Measurements from ENCODE around the gene BTNL8.

The BTNL8 gene

DNA sequence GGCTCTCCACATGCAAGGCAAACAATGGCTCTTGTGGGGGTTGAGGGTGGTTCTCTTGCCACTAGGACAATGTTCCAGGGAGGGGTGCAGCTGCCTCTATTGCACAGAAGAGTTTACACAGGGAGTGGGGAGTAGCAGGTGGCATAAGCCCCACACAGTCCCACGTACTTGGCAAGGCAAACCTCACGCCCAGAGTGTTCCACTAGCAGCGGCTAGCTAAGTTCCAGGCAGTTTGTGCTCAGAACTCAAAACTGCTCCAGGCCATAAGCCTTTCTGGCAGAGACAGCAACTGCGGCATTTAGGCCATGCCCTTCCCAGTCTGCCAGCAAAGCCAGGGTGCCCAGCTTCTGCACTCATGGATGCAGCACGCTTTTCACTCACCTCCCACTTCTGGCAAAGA is 60.7 kb downstream of the BTNL8 start:
- no peak for DNase-seq (ENCODE audit: low read depth in 3 of 3)

DNA sequence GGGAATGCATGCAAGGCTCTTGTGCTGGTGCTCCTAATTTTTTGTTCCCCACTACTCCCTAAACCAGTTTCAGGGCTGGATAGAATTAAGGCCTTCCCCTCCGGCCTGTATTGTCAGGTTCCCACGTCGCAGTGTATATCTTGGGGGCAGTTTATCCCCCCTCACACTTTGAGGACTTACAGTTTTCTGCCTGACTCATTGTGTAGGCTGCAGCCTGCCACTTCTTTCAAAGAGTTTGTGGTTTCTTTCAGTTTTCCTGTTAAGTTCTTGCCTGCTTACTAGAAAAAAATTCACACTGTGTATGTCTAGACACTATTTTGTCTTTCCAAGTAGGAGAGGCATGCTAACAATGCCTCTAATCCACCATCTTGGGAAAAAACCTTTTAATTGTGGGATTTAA is 61.2 kb downstream of the BTNL8 start:
- no peak for DNase-seq (ENCODE audit: low read depth in 3 of 3)

DNA sequence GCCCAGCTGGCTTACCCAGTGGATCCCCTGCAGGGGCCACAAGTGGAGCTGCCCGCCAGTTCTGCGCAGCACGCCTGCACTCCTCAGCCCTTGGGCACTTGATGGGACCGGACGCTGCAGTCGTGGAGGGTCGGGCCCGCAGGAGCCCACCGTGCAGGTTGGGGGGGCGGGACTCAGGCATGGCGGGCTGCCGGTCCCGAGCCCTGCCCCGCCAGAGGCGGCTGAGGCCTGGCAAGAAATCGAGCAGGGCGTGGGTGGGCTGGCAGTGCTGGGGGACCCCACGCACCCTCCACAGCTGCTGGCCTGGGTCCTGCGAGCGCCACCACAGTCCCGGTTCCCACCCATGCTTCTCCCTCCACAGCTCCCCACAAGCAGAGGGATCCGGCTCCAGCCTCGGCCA is 70.4 kb downstream of the BTNL8 start:
- no peak for DNase-seq (ENCODE audit: low read depth in 3 of 3)

DNA sequence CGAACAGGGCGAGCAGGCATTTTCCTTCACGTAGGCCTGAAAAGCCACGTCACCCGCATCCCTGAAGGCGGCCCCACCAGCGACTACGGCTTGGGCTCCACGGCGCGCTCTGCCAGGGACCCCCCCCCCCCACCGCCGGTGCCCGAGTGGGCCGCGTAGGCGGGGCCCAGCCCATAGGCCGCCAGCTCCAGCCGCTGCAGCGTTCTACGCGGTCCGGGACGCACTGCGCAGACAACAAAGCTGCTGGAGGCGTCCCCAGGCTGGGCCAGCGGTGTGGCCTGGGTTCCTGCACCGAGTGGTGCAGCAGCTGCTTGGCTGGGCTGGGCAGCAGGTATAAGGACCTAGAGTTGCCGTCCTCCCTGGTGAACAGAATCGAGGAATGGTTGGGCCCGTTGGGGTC is 71.4 kb downstream of the BTNL8 start:
- no peak for DNase-seq (ENCODE audit: low read depth in 3 of 3)

DNA sequence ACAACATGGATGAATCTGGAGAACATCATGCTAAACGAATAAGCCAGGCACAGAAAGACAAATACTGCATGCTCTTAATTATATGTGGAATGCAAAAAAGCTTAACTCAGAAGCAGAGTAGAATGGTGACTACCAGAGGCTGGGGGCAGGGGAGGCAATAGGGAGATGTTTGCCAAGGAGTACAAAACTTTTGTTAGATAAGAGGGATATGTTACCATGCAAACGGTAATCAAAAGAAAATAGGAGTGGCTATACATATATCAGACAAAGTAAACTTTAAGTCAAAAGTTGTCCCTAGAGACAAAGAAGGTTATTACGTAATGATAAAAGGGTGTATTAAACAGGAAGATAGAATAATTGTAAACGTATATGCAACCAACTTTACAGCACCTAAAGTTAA is 71.9 kb downstream of the BTNL8 start:
- no peak for DNase-seq (ENCODE audit: low read depth in 3 of 3)

DNA sequence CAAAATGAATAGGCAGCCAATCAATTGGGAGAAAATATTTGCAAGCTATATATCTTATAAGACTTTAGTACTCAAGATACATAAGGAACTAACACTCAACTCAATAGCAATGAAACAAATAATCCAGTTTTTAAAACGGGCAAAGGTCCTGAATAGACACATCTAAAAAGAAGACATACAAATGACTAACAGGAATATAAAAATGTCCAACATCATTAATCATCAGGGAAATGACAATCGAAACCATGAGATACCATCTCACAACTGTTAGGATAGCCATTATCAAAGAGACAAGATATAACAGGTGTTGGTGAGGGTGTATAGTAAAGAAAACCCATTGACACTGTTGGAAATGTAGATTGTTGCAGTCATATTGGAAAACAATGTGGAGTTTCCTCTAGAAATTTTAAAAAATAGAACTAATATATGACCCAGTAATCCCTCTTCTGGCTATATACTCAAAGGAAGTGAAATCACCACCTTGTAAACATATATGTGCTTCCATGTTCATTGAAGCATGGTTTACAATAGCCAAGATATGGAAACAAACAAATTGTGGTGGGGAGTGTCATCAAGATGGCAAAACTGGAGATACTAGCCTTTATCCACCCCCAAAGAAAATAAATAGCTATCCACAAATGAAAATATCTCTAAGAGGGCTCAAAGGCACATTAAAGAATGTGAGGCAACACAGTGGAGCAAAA is 75.8 kb downstream of the BTNL8 start:
- DNase-seq (ENCODE audit: low read depth in 3 of 3), result no peak

DNA sequence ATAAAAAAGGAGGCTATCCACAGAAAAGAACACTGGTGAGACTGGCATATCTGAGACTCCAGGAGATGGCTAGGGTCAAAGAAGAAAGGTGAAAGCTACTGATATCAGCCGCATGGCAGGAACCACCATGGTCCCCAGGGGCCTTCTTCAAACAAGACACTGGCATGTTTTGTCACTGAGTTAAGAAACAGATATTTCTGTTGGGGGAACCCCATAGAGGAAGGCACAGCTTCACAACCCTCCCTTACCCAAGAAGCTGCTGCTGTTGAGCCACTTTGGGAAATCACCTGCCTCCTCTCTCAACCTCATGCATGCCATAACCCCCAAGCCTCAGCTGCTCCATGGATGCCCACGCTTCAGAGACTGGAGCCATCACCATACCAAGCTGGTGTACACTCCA is 76.4 kb downstream of the BTNL8 start:
- no peak for DNase-seq (ENCODE audit: low read depth in 3 of 3)

DNA sequence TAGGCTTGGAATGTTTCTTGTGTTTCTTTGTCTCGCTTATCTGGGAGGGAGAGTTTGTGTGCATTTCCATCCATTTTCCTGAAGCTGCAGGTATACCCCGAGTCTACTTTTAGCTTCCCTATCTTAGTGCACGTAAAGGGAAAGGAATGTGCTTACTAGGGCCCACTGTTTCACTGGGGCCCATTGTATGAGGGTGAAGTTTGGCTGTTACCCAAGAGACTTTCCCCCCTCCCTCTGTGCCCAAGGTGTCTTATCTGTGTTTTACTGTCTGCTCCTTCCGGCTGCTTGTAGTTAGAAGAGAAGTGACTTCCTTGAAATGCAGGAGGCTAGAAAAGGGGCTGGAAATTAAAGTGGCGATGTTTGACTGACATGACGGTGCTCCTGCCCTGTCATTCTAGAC is 77.6 kb downstream of the BTNL8 start:
- DNase-seq (ENCODE audit: low read depth in 3 of 3), result no peak

DNA sequence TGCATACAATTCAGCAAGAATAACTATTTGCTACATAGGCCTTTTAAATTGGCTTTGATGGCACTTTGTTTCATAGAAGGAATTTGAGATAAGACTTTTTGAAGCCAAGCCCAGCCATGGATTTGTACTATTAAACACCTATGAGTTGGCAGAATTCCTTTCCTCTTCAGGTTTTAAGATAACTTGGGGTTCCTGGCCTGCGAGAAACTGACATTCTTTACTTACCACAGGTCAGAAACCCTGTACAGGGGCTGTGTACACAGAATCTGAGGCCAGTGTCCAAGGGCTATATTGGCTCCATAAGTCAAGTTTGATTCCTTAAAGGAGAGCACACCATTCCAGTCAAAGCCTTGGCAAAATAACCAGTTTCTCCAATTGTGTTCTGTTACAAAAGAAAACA is 78.9 kb downstream of the BTNL8 start:
- DNase-seq (ENCODE audit: low read depth in 3 of 3), result no peak

DNA sequence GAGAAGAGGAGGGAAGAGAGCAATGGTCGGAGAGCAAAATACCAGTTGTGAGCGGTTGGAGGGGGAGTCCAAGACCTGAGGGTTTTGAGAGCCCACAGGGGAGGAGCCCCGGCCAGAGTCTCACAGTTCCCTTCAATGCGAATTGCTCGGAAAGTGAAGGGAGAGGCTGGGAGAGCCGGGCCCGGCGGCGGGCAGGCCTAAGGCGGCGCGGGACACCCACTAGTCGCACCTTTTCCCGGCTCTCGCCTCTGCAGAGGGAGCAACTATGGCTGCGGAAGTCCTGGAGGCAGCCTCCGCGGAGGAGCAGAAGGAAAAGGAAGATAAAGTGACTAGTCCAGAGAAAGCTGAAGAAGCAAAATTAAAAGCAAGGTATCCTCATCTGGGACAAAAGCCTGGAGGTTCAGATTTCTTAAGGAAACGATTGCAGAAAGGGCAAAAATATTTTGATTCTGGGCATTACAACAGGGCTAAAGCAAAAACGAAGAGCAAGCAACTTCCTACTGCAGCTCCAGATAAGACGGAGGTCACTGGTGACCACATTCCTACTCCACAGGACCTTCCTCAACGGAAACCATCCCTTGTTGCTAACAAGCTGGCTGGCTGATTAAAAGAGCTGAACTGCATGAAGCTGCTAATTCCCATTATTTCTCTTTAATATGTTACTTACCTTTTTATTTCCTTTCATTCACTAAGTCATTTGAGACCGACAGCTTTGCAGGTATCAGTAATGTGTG is 83.2 kb downstream of the BTNL8 start:
- no peak for DNase-seq (ENCODE audit: low read depth in 3 of 3)

DNA sequence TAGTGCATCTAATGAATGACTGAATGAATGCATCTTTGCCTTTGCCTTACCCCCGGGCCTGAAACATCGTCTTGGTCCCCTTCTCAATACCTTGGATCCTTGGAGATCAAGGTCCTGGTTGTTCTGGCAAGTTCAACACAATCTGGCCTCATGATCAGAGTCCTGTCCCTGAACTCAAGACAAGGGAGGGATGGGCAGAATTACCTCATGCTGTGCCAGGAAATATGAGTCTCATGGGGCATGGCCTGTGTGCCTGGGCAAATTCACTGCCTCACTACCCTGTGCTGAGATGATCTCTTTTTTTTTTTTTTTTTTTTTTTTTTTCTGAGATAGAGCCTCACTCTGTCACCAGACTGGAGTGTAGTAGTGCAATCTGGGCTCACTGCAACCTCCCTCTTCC is 89.1 kb downstream of the BTNL8 start:
- no peak for DNase-seq (ENCODE audit: low read depth in 3 of 3)

DNA sequence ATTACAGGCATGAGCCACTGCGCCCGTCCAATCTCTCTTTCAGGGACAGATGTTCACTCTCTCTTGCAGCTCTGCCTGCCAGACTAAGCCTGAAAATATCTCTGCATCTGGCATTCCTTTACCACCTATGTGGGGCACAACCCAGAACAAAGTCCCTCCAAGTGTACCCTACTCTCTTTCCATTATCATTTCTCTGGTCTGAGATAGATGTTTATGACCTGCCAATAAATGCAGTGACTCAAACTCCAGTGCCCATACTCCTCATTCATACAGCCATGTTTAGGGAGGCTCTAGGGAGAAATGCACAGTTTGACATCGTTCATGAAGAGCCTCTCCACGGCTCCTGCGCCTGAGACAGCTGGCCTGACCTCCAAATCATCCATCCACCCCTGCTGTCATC is 89.6 kb downstream of the BTNL8 start, which contains the start of gene BTNL3:
Gene BTNL3 (plus strand): TSS at position 255 of the 400 bp plus-strand sequence. CDS start 183 bp downstream, outside the sequence.
- DNase-seq (ENCODE audit: low read depth in 3 of 3), result no peak

DNA sequence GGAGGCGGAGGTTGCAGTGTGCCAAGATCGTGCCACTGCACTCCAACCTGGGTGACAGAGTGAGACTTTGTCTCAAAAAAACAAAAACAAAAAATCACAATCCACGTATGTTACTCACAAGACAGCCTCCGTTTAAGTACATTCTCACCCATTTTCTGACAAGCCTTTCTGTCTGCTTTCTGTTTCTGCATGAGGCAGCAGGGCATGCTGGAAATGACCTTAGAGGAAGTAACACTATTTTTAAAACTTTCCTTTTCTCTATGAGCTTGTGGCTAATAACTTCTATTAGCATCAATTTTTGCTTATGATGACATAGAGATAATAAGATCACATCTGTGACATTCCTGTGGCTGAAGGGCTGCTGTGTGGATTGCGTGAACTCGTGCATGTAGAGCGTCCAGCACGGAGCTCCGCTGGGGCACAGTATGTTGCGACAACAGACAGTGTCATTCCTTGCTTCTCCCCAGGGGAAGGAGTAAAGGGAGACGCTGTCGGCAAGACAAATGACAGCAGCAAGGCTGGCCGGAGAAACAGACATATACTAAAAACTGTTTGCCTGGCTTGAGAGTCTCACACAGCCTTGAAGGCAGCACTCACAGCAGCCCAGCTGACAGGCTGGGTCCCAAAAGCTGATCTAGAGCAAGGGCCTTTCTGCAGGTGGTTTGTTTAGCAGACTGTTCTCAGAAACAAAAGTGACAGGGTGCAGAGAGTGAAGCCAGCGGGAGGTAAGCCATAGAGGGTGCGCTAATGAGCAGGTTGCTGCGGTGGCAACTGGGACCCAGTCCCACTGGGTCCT is 91.3 kb downstream of the BTNL8 start:
- no peak for DNase-seq (ENCODE audit: low read depth in 3 of 3)

DNA sequence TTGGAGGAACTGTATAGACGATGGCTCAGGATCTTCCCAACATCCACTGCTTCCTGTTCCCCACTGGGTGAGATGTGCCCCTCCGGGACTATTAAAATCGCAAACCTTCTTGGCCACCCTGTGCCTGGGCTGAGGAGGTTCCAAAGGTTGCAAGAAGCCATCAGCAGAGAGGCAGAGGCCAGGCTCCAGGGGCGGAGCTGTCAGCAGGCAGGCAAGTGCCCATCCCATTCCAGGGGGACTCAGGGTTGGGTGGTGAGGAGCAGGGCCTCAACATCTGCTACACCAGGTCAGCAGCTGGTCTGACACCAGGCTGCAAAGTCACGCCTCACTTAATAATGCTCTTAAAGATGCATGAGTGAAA is 91.9 kb downstream of the BTNL8 start:
- no peak for DNase-seq (ENCODE audit: low read depth in 3 of 3)
